COLO829 (cell line): ENCODE results near the gene ICAM5.
"Not testable (repeated sequence)": the region's sequence is repeated elsewhere in the genome, so short reads cannot be mapped to it uniquely, and the experiment has no call there.

Experiments used
- DNase-seq: peaks from one replicate; pipeline ENCODE4 v3.0.0; 2012; ENCODE audit warnings: low spot score

ICAM5 gene, protein sequence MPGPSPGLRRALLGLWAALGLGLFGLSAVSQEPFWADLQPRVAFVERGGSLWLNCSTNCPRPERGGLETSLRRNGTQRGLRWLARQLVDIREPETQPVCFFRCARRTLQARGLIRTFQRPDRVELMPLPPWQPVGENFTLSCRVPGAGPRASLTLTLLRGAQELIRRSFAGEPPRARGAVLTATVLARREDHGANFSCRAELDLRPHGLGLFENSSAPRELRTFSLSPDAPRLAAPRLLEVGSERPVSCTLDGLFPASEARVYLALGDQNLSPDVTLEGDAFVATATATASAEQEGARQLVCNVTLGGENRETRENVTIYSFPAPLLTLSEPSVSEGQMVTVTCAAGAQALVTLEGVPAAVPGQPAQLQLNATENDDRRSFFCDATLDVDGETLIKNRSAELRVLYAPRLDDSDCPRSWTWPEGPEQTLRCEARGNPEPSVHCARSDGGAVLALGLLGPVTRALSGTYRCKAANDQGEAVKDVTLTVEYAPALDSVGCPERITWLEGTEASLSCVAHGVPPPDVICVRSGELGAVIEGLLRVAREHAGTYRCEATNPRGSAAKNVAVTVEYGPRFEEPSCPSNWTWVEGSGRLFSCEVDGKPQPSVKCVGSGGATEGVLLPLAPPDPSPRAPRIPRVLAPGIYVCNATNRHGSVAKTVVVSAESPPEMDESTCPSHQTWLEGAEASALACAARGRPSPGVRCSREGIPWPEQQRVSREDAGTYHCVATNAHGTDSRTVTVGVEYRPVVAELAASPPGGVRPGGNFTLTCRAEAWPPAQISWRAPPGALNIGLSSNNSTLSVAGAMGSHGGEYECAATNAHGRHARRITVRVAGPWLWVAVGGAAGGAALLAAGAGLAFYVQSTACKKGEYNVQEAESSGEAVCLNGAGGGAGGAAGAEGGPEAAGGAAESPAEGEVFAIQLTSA

DNA sequence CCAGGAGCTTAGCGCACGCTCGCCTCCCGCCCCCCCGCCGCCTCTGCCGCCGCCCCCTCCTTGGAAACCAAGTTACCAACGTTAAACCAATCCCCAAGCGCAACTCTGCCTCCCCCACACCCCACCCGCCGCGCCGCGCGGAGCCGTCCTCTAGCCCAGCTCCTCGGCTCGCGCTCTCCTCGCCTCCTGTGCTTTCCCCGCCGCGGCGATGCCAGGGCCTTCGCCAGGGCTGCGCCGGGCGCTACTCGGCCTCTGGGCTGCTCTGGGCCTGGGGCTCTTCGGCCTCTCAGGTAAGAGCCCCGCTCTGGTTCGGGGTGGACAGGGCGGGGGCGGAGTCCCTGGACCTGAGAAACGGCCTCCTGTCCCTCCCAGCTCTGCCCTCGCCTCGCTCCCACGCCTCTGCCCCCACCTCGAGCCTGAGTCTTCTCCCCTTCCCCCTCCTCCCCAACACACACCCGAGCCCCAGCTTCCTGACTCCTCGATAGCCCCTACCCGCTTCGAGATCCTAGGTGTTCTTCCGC lies at the start of gene ICAM5:
ICAM5 (plus strand) TSS at position 117 of the 521 bp plus-strand sequence; CDS start at position 209, 92 bp downstream.
- no peak for DNase-seq

DNA sequence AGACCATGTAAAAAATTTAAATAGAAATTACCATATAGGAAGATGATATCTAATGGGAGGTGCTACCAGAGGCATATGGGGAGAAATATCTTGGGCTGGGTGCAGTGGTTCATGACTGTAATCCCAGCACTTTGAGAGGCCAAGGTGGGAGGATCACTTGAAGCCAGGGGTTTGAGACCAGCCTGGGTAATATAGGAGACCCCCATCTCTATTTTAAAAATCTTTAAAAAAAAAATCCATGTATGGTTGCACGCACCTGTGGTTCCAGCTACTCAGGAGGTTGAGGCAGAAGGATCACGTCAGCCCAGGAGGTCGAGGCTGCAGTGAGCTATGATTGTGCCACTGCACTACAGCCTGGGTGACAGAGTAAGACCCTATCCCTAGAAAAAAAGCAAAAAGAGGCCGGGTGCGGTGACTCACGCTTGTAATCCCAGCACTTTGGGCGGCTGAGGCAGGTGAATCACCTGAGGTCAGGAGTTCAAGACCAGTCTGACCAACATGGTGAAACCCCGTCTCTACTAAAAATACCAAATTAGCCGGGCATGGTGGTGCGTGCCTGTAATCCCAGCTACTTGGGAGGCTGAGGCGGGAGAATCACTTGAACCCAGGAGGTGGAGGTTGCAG lies 47.8 kb upstream of the ICAM5 start:
- DNase-seq: not testable (repeated sequence)

DNA sequence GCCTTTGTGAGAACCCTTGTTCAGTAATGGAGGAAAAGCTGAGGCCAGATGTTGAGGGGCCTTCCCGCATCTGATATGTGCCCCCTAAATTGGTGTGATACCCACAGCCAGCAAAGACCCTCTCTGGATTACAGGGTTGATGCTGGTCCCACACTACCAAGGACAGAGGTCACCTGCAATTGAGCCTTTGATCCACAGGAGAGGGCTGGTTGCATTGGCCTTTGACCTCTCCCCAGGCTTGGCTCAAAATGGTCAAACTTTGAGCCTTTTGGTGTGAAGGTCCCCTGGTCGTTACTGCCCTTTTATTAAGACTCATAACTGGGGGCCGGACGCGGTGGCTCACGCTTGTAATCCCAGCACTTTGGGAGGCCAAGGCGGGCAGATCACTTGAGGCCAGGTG lies 46.1 kb upstream of the ICAM5 start:
- DNase-seq: no peak

DNA sequence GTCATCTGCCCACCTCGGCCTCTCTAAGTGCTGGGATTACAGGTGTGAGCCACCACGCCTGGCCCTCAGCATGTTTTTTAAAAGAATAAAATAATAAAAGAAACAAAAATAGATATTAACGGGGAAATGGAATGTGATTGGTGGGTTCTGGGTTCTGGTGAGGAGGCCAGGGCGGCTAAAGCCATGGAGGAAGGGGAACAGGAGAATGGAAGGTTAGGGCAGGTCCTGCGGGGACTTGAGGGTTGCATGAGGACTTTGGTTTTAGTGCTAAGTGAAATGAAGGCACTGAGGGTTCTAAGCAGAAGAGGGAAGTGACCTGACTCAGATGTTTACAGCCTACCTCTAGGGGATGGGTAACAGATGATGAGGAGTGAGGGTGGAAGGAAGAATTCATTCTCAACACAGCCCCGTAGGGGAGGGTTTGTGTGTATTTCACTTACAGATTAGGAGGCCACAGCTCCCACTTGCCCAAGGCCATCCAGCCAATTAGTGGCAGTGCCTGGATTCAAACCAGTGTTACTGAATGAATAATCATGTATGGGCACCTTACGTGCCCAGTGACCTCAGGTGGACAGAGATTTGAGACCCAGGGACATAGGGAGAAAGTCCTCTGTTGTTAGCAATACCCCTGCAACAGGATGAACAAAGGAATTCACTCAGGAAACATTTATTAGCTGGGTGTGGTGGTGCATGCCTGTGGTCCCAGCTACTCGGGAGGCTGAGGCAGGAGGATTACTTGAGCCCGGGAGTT lies 44.4 kb upstream of the ICAM5 start:
- no peak for DNase-seq

DNA sequence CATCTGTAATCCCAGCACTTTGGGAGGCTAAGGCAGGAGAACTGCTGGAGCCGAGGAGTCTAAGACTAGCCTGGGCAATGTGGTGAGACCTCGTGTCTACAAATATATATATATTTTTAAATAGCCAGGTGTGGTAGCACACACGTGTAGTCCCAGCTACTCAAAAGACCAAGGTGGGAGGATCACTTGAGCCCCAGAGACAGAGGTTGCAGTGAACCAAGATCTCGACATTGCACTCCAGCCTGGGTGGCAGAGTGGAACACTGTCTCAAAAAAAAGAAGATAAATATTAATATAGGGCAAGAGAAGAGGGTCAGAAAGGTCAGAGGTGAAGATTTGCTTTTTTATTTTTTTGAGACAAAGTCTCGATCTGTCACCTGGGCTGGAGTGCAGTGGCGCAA lies 43.2 kb upstream of the ICAM5 start:
- no peak for DNase-seq

DNA sequence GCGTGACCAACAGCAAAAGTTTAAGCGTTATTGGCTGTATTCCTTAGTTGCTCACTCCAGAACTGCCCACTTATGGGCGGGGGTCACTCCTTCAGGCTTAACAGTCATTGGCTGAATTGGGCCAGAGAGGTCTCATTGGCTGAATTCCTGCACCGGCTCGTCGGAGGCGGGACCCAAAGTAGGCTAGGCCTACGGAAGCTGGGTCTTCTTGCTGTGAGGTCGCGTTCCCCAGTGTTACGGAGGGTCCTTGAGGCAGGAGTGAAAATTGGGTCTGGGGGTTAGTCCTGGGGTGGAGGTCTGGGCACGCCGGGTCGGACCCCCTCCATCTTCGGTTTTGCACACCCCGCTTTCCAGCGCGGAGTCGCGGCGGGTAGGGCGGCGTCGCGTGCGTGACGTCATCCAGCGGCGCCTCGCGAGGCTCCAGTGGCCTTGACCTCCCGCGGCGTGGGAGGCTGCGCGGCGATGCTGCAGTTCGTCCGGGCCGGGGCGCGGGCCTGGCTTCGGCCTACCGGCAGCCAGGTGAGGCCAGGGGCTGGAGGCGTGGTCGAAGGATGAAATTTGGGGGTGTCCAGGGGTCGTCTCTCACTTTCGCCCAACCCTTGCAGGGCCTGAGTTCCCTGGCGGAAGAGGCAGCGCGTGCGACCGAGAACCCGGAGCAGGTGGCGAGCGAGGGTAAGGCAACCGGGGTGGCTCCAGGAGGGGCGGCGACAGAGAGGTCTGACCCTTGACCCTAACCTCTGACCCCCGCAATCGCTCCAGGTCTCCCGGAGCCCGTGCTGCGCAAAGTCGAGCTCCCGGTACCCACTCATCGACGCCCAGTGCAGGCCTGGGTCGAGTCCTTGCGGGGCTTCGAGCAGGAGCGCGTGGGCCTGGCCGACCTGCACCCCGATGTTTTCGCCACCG lies 37.7 kb upstream of the ICAM5 start, which contains the start of gene MRPL4:
MRPL4 (plus strand) TSS at position 423 of the 903 bp plus-strand sequence; CDS start at position 463, 40 bp downstream.
- DNase-seq: peak; percentile 98

DNA sequence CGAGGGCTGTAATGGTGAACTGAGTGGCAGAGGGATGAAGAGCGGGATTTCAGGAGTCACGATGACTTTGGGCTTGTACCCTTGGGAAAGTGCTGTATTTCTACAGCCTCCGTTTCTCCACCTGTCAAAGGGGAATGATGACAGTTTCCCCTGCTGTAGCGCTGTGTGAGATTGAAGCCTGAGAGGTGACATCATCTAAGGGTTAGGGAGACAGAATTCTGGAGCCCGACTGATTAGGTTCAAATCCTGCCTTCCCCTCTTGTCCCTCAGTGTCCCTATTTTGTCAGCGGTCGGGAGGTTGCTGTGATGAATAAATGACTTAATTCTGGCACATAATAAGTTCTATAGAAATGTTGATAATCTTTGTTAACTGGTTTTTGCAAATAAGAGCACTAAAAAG lies 37.0 kb upstream of the ICAM5 start:
- DNase-seq: no peak

DNA sequence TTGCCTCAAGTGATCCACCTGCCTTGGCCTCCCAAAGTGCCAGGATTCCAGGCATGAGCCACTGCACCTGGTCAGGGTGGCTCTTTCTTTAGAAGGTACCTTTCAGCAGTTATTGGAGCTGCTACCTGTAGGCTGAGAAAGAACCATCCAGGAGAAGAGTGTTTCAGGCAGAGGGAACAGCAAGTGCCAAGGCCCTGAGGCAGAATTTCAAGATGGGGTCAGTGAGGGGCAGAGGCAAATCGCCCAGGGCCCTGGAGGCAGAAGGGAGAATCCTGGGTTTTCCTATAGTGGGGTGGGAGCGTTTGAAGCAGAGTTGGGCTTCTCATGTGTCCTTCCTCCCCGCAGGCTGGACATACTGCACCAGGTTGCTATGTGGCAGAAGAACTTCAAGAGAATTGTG lies 35.5 kb upstream of the ICAM5 start:
- DNase-seq: no peak

DNA sequence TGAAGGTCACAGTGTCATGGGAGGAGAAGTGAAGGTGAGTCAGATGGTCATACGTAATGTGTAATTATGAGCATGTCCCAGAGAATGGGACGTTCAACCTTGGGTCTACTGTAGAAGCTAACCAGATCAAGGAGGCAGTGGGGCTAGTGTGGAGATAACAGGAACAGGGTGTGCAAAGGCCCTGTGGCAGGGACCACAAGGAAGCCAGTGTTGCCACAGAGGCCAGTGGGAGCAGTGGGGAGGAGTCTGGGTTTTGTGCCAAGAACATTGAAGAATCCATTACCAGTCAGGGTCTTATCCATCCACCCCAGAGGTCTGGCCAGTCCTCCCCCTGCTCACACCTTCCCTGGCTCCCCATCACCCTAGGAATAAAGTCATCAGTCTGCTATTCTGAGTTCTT lies 34.4 kb upstream of the ICAM5 start:
- no peak for DNase-seq

DNA sequence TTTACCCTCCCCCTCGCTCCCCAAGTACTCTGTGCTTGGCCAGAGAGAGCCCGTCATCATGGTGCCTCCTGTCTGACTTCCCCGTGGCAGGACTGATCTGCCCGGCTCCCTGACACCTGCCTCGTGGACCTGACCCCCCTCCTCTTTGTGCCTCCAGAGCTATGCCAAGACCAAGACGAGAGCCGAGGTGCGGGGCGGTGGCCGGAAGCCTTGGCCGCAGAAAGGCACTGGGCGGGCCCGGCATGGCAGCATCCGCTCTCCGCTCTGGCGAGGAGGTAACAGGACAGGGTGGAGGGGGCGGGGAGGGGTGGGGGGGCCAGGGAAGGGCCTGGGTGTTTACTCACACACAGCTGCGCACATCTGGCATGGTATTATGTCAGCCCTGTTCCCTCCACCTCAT lies 33.2 kb upstream of the ICAM5 start:
- no peak for DNase-seq

DNA sequence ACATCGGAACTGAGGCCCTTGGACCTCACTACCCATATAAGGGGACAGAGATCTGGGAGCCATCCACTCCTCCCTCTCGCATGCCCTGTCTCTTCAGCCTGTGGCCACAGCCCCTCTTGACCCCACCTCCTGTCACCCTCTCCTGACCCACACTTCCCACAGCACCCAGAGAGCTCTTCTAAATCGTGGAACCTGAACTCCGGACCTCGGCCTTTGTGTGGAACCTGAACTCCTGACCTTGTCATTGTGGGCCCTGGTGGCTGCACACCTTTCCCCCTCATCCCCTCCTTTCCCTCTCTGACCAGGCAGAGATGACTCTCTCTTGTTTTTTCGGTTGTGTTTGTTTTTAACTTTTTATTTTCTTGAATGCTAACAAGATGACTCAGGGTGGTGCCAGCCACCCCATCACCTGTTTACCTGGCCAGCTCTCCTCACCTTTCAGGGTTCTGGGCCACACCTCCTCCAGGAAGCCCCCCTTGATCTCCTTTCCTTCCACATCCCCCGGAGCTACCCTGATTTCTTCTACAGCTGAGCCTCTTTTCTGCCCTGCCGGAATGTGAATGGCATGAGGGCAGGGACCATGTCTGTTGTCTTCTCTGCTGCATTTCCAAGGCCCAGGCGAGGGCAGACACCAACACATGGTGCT lies 32.7 kb upstream of the ICAM5 start:
- DNase-seq: no peak

DNA sequence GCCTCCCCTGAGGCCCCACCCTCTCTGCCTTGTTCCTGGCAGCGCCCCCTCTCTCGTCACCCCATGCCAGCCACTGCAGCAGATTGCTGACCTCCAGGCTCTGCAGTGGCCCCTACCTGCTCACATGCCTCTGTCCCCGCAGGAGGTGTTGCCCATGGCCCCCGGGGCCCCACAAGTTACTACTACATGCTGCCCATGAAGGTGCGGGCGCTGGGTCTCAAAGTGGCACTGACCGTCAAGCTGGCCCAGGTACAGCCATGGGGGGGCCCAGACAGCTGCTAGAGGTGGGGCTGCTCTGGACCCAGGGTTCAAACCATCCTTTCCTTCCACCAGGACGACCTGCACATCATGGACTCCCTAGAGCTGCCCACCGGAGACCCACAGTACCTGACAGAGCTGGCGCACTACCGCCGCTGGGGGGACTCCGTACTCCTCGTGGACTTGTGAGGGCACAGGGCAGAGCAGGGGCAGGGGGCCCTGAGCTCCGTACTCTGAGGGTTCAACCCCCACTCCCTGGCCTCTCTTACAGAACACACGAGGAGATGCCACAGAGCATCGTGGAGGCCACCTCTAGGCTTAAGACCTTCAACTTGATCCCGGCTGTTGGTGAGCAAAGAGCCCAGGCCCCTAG lies 31.6 kb upstream of the ICAM5 start:
- no peak for DNase-seq

DNA sequence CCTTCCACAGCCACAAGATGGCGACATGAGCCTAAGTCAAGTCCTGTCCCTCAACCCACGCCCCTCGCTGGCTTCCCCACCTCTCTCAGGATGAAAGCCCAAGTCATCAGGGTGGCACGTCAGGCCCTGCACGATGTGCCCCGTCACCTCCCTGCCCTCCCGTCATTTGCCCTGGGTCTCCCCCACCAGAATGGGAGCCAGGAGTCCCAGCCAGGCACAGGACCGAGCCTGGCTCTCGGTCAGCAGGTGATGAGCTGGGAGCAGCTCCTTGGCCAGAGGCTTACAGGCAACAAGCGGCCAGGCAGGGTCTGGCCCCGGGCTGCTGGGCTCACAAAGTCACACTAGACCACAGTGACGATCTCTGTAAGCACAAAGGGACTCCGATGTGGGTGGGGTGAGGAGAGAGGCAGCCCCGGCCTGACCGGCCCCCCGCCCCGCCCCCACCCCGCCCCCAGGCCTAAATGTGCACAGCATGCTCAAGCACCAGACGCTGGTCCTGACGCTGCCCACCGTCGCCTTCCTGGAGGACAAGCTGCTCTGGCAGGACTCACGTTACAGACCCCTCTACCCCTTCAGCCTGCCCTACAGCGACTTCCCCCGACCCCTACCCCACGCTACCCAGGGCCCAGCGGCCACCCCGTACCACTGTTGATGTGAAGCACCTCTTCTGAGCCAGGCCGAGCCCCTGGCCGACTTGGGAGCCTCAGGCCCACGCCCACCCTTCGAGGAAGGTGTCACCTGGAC lies 30.4 kb upstream of the ICAM5 start:
- peak; percentile 47 for DNase-seq

DNA sequence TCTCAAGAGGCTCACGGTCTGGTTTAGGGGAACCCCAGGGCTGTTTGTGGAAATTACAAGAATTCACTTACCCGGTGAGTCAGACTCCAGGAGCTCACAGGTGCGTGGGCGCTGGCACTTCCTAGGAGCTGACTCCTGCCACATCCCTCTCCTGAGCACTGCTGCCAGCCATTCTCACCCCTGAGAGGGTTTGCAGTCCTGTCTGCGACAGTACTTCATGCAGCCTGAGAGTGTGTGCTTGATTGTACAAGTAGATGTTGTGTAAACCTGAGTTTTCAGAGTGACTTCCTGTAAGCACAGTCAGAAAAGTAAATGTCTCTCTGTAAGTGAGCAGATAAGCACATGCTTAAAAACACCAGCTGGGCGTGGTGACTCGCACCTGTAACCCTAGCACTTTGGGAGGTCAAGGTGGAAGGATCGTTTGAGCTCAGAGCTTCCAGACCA lies 29.6 kb upstream of the ICAM5 start:
- DNase-seq: no peak

DNA sequence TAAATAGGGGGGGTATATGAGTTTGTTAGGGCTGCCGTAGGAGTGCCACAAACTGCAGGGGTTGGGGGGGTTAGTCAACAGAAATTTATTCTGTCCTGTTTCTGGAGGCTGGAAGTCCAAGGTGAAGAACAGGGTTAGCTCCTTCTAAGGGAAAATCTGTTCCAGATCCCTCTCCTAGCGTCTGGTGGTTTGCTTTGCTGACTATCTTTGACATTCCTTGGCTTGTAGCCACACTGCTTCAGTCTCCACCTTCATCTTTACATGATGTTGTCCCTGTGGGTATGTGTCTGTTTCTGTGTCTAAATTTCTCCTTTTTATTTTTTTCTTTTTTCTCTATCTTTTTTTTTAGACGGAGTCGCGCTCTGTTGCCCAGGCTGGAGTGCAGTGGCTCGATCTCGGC lies 27.0 kb upstream of the ICAM5 start:
- no peak for DNase-seq

DNA sequence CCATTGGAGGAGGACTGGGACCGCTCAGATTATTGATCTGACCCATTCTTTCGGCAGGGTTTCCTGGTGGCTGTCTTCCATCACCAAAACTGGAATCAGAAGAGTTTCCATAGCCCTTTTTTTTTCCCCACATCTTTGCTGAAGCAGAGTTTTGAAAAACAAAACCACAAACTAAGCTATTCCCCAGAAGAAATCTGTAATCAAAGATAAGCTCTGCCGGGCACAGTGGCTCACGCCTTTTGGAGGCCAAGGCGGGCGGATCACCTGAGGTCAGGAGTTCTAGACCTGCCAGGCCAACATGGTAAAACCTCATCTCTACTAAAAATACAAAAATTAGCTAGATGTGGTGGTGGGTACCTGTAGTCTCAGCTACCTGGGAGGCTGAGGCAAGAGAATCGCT lies 23.0 kb upstream of the ICAM5 start:
- DNase-seq: no peak

DNA sequence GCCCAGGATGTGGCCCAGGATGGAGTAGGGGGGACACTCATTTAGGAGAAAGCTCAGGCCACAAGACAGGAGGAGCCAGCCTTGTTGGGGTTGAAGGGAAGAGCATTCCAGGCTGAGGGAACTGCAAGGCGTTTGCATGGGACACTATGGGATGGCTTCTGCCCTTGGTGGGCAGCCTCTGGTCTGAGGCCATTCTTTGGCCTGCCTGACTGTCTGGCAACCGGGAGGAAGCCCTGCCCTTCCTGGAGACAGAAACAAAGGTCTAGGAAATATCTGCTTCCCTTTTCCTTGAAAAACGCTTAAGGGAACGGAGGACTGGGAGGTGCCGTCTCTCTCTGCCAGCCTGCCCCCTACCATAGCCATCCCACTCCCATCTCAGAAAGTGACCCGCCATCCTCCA lies 21.7 kb upstream of the ICAM5 start:
- no peak for DNase-seq

DNA sequence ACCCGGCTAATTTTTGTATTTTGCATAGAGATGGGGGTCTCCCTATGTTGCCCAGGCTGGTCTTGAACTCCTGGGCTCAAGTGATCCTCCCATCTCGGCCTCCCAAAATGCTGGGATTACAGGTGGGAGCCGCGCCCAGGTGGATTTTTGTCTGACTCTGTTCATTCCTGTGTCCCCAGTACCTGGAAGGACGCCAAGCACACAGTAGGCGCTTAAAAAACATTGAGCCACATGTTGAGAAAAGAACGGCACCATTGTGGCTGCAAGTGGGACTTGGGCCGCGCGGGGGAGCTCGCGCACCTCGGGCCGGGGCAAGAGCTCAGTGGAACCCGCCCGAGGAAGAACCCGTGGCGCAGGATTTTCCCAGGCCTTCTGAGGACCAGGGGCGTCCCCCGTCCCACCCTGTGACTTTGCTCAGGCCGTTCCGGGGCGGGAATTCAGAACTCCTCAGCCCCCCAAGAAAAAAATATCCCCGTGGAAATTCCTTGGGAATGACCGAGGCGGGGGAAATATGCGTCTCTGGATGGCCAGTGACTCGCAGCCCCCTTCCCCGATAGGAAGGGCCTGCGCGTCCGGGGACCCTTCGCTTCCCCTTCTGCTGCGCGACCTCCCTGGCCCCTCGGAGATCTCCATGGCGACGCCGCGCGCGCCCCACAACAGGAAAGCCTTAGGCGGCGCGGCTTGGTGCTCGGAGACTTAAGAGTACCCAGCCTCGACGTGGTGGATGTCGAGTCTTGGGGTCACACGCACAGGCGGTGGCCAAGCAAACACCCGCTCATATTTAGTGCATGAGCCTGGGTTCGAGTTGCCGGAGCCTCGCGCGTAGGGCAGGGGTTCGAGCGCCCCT lies 20.2 kb upstream of the ICAM5 start:
- peak; percentile 62 for DNase-seq
